Heart left ventricle (tissue), 16 donors: ENCODE measurements around the gene METTL21C. TPM values are rescaled to one million over a fixed set of nuclear protein-coding genes. Genes with fewer than 3 reads are reported as not detected.

Source experiments
- ATAC-seq, 4 donors: fragments of 200-7000 bp; cut with Tn5 transposase; one replicate each; pipeline ENCODE4 v1.9.1; 2020 to 2022; ENCODE audit warnings: moderate library complexity in 4 of 4, mild to moderate bottlenecking in 3 of 4, moderate number of reproducible peaks in 1 of 4
- DNase-seq, 5 donors: peaks; one replicate each; pipeline ENCODE4 v3.0.0-alpha.2; 2020
- H3K27ac ChIP-seq, 12 donors: fragments of 200-600 bp; sonication (generic) in 4 of 12; one replicate each; pipeline versions ENCODE4 v1.5.0 to v1.8.0; 2016 to 2022; ENCODE audit warnings: mild to moderate bottlenecking in 2 of 12
- H3K27me3 ChIP-seq, 9 donors: fragments of 200-600 bp; sonication (generic) in 2 of 9; one replicate each; pipeline versions ENCODE4 v1.5.1 to v1.8.0; 2016 to 2022; ENCODE audit warnings: mild to moderate bottlenecking in 3 of 9
- H3K36me3 ChIP-seq, 9 donors: fragments of 200-600 bp; sonication (generic) in 2 of 9; one replicate each; pipeline versions ENCODE4 v1.5.0 to v1.8.0; 2018 to 2022; ENCODE audit warnings: mild to moderate bottlenecking in 2 of 9
- H3K4me1 ChIP-seq, 12 donors: fragments of 200-600 bp; sonication (generic) in 4 of 12; one replicate each; pipeline versions ENCODE4 v1.5.0 to v1.8.0; 2016 to 2022; ENCODE audit warnings: mild to moderate bottlenecking in 3 of 12
- H3K4me3 ChIP-seq, 12 donors: fragments of 200-600 bp; sonication (generic) in 4 of 12; one replicate each; pipeline versions ENCODE4 v1.5.0 to v1.8.0; 2017 to 2022; ENCODE audit warnings: mild to moderate bottlenecking in 9 of 12, moderate library complexity in 4 of 12
- H3K9me3 ChIP-seq, 12 donors: fragments of 200-600 bp; sonication (generic) in 4 of 12; one replicate each; pipeline versions ENCODE4 v1.5.0 to v1.8.0; 2016 to 2022; ENCODE audit warnings: mild to moderate bottlenecking in 1 of 12
- POLR2A ChIP-seq, 2 donors: fragments of 450-650 bp; IDR thresholded peaks; one replicate each; pipeline ENCODE4 v1.6.1; 2017; ENCODE audit warnings: antibody characterized with exemption in 2 of 2, mild to moderate bottlenecking in 2 of 2, moderate library complexity in 2 of 2
- WGBS, 4 donors: extraction: QIAGEN DNeasy Blood & Tissue Kit in 2 of 4; methylation state at CpG; one replicate each; pipeline versions ENCODE4 v1.1.5 to v1.1.7; 2013 to 2018; 5-methylcytosine and 5-hydroxymethylcytosine counted together
- intact Hi-C, 10 donors: fragments of 100-400 bp; cut with DNase I; formaldehyde crosslinking; loops; one replicate each; pipeline versions ENCODE4 v1.11.1 to v1.14.2; 2022
- polyA plus RNA-seq, 2 donors: library from polyadenylated mRNA; stranded (reverse); fragments of 200-250 nt; gene quantifications; one replicate each; pipeline ENCODE4 v1.2.3, GENCODE V29; 2013
- total RNA-seq, 9 donors: library from RNA; depleted of rRNA in 2 of 9; stranded (reverse); fragments of >200 nt in 2 of 9; fragmentation: NEBNext Ultra II Directional in 3 of 9; extraction: Animal tissue kit (Norgen Biotek cat#: 25700) in 3 of 9; gene quantifications; one replicate each; pipeline versions ENCODE4 v1.1.0 to v1.2.4, GENCODE V29; 2016 to 2023
- TF ChIP-seq, protein P1 (sequence below), 12 donors: fragments of 200-600 bp; sonication (generic) in 4 of 12; IDR thresholded peaks; one replicate each; pipeline versions ENCODE4 v1.5.0 to v1.8.0; 2018 to 2022; ENCODE audit warnings: antibody characterized with exemption in 12 of 12, mild to moderate bottlenecking in 5 of 12
- donor health status: ischemic (EF 13 %, LVEDD 7.1; RV severe dilation, severe dysfunction).
- donor health status: healthy with polysubstance abuse.
- donor health status: DM: no; HTN: yes; CAD: no.
- donor health status: DM: no; HTN: no; CAD: no.
- donor health status: ischemic (EF 25% LVEDD 6.9; RV normal size, moderate dysfunction).
- donor health status: ischemic (EF 25% LVEDD 5.7; RV mildly dilated, moderate dysfunction).
- donor health status: healthy.
- donor health status: DM: yes; HTN: yes; CAD: no.
- donor health status: ischemic (EF 35%, LVEDD 5.7; RV mildly dilated, moderate dysfunction).
- donor health status: nonischemic (EF 11% LVEDD 7.7; RV severe dilation, severe dysfunction).
- donor health status: DM: yes; HTN: yes; CAD: no.
- donor health status: PGD.
- donor health status: ischemic (EF 29% LVEDD 5.4; RV normal size, mild dysfunction).
- donor health status: nonischemic (EF 23%, LVEDD 6.1; RV moderate dilation, normal function).

Gene METTL21C
- total and polyA plus RNA-seq, 11 donors: not detected

DNA sequence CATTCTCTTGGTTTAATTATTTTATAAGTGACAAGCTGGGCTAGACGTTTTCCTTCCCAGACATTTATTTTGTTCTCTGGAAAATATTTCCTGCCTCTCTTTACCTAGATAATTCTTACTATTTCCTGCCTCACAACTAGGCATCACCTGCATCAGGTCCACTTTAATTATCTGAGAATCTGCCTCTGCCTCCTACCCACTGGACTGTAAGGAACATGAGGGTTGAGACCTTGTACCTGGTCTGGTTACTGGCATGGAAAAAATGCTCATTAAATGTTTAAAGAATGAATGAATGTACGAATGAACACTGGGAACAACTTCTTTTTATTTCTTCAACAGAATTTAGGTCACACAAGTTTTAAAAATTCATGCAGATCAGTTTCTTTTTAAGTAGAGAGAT lies 13.4 kb upstream of the METTL21C start:
- Histone ChIP-seq H3K4me1 (peaks cover 0 to 10% (median 2%) of the 10 kb centered on the region in 12 donors), H3K36me3 (no peaks in the 10 kb centered on the region), H3K9me3 (peaks cover 0 to 11% (median 0%) of the 10 kb centered on the region in 12 donors), H3K27ac (no peak overlapping the region), H3K27me3 (no peaks in the 10 kb centered on the region), H3K4me3 (no peak overlapping the region)
- TF ChIP-seq, protein P1, sequence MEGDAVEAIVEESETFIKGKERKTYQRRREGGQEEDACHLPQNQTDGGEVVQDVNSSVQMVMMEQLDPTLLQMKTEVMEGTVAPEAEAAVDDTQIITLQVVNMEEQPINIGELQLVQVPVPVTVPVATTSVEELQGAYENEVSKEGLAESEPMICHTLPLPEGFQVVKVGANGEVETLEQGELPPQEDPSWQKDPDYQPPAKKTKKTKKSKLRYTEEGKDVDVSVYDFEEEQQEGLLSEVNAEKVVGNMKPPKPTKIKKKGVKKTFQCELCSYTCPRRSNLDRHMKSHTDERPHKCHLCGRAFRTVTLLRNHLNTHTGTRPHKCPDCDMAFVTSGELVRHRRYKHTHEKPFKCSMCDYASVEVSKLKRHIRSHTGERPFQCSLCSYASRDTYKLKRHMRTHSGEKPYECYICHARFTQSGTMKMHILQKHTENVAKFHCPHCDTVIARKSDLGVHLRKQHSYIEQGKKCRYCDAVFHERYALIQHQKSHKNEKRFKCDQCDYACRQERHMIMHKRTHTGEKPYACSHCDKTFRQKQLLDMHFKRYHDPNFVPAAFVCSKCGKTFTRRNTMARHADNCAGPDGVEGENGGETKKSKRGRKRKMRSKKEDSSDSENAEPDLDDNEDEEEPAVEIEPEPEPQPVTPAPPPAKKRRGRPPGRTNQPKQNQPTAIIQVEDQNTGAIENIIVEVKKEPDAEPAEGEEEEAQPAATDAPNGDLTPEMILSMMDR (IDR thresholded peaks at IDR 0.05): no peak
- TF ChIP-seq POLR2A (IDR thresholded peaks at IDR 0.05): no peak
- DNase-seq (no peak), ATAC-seq (no peak)
- intact Hi-C loops: no loop called here
- 42 to 53% (median 51%) methylated on average over 2 of the region's 2 CpGs for WGBS, 4 donors

DNA sequence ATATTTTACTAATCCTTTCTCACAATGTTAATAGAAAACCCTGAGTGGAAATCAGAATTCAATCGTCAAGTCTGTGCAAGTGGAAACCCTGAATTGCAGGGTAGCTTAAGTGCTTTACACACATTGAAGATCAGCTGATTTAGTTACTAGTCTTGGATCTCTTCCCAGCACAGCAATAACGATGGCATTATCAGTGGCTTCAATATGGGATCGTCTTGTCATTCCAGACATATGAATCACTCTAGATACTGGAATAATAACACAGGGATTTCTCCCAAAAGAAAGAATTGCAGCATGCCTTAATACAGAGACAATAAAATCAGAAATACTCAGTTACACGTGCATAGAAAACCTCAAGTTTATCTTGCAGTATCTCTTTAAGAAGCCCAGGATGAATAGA lies 12.6 kb upstream of the METTL21C start:
- no peak for ATAC-seq
- no peak overlapping the region for H3K27ac ChIP-seq

DNA sequence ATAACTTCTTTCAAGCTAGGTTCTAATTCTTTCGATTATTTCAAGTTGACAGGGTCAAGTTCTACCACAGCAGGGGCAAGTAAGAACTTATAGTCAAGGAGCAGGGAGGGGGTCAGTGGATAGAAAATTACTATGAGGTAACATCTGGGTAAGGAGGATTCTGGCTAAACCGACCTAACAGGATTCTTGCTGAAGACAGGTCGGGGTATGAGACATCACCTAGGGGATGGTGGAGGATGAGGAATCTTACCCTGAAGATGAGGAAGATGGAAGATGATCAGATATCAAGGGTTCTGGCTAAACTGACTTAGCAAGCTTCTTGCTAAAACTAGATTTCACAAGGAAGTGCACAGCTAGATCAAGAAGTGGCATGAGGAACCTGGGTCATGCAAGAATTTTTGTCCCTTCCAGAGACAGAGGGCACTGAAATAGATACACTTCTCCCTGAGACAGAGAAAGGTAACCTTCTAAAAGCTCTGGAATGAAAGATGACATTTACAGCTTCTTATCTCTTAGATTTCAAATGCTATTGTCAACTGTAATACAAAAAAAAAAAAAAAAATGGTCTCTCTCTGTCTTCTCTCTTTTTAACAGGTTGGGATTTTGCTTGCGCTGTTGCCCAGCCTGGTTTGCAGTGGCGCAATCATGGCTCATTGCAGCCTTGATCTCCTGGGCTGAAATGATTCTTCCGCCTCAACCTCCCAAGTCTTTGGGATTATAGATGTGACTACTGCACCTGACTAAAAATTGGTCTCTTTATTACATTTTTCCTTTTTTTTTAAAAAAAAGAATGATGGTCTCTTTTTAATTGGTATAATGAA lies 9.6 kb upstream of the METTL21C start:
- DNase-seq (no peak), ATAC-seq (no peak)
- Histone ChIP-seq H3K27me3 (no peaks in the 10 kb centered on the region), H3K27ac (no peak overlapping the region), H3K4me3 (no peak overlapping the region), H3K36me3 (no peaks in the 10 kb centered on the region), H3K9me3 (peaks cover 0 to 9% (median 0%) of the 10 kb centered on the region in 12 donors), H3K4me1 (peaks cover 0 to 17% (median 3%) of the 10 kb centered on the region in 12 donors)
- no peak for TF ChIP-seq POLR2A (IDR thresholded peaks at IDR 0.05)
- TF ChIP-seq, protein P1 (IDR thresholded peaks at IDR 0.05): no peak
- WGBS, 4 donors: 89 to 94% (median 91%) methylated on average over 6 of the region's 6 CpGs
- intact Hi-C loops: no loop called here

More for the DNA sequence above, 12.6 kb upstream of the METTL21C start:
- Histone ChIP-seq H3K9me3 (peaks cover 0 to 11% (median 0%) of the 10 kb centered on the region in 12 donors), H3K36me3 (no peaks in the 10 kb centered on the region), H3K27me3 (no peaks in the 10 kb centered on the region), H3K4me3 (no peak overlapping the region), H3K4me1 (peaks cover 0 to 10% (median 2%) of the 10 kb centered on the region in 12 donors)
- intact Hi-C loops: no loop called here
- no peak for DNase-seq
- no peak for TF ChIP-seq POLR2A (IDR thresholded peaks at IDR 0.05)
- TF ChIP-seq, protein P1 (IDR thresholded peaks at IDR 0.05): no peak
- WGBS, 4 donors: 9 to 16% (median 15%) methylated on average over 4 of the region's 4 CpGs

DNA sequence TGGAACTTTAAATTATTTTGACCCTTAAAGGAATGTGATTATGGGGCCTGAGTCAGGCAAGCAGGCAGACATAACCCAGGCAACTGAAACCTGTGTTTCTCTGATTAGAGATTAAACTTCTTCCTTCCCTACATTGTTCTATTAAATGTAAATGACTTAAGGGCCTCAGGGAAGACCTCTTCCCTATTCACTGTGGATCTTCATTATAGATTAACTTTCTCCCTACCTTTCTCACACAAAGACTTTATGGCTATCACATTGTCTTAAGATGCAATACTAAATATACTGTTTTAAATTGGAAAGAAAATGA lies 8.8 kb upstream of the METTL21C start:
- Histone ChIP-seq H3K4me3 (no peak overlapping the region), H3K9me3 (peaks cover 0 to 8% (median 0%) of the 10 kb centered on the region in 12 donors), H3K27ac (no peak overlapping the region), H3K36me3 (no peaks in the 10 kb centered on the region), H3K4me1 (peaks cover 0 to 17% (median 3%) of the 10 kb centered on the region in 12 donors), H3K27me3 (no peaks in the 10 kb centered on the region)
- ATAC-seq: no peak
- no peak for DNase-seq
- intact Hi-C loops: no loop called here
- no peak for TF ChIP-seq POLR2A (IDR thresholded peaks at IDR 0.05)
- TF ChIP-seq, protein P1 (IDR thresholded peaks at IDR 0.05): no peak
